Neural cell (in vitro differentiated cells): Measurements from ENCODE around the gene CPNE9. TPM values are rescaled to one million over a fixed set of nuclear protein-coding genes. Genes with fewer than 3 reads are reported as not detected.

ENCODE experiments used
- H2AFZ ChIP-seq: fragments of 200-600, 300-800 bp; sonication (generic), shearing (Covaris generic); 2 replicates; pipeline ENCODE4 v1.6.0; 2014; ENCODE audit warnings: low read depth, mild to moderate bottlenecking, antibody characterized with exemption, low read length, moderate library complexity
- H3F3A ChIP-seq: fragments of 200-600 bp; shearing (Covaris generic); 2 replicates; pipeline ENCODE4 v1.6.1; 2016; ENCODE audit warnings: mild to moderate bottlenecking, moderate library complexity, mixed read lengths, antibody characterized with exemption, low read length; ENCODE audit not compliant: insufficient read depth, poor library complexity, severe bottlenecking
- H3K27ac ChIP-seq: fragments of 200-600, 300-800 bp; sonication (generic), shearing (Covaris generic); 2 replicates; pipeline ENCODE4 v1.5.1; 2014; ENCODE audit warnings: mild to moderate bottlenecking, low read length, moderate library complexity
- H3K27me3 ChIP-seq: fragments of 300-800, 200-600 bp; sonication (generic), shearing (Covaris generic); 2 replicates; pipeline ENCODE4 v1.6.0; 2014; ENCODE audit warnings: mild to moderate bottlenecking, low read depth, low read length, moderate library complexity; ENCODE audit not compliant: insufficient read depth
- H3K36me3 ChIP-seq: fragments of 300-800, 200-600 bp; sonication (generic), shearing (Covaris generic); 2 replicates; pipeline ENCODE4 v1.5.1; 2014; ENCODE audit warnings: mild to moderate bottlenecking, antibody characterized with exemption, low read length, moderate library complexity; ENCODE audit not compliant: insufficient read depth
- H3K4me2 ChIP-seq: fragments of 300-800, 200-600 bp; sonication (generic), shearing (Covaris generic); 2 replicates; pipeline ENCODE4 v1.6.0; 2014; ENCODE audit warnings: mild to moderate bottlenecking, low read length
- H3K4me3 ChIP-seq: fragments of 300-800, 200-600 bp; sonication (generic), shearing (Covaris generic); 2 replicates; pipeline ENCODE4 v1.5.1; 2014; ENCODE audit warnings: mild to moderate bottlenecking, low read length, moderate library complexity
- H3K79me2 ChIP-seq: fragments of 200-600 bp; shearing (Covaris generic); replicated peaks from 2 replicates; pipeline ENCODE4 v1.6.0; 2014; ENCODE audit warnings: mild to moderate bottlenecking, low read length, moderate library complexity; ENCODE audit not compliant: insufficient read depth
- H3K9ac ChIP-seq: fragments of 300-800, 200-600 bp; sonication (generic), shearing (Covaris generic); 2 replicates; pipeline ENCODE4 v1.6.1; 2016; ENCODE audit warnings: mild to moderate bottlenecking, low read length, mixed read lengths
- H3K9me2 ChIP-seq: fragments of 200-600 bp; shearing (Covaris generic); 2 replicates; pipeline ENCODE4 v1.6.1; 2016; ENCODE audit warnings: mild to moderate bottlenecking, low read length, mixed read lengths; ENCODE audit not compliant: insufficient read depth
- H3K9me3 ChIP-seq: fragments of 200-600, 300-800 bp; sonication (generic), shearing (Covaris generic); 2 replicates; pipeline ENCODE4 v1.6.1; 2016; ENCODE audit warnings: mild to moderate bottlenecking, mixed run types, low read length, moderate library complexity, mixed read lengths
- H4K20me1 ChIP-seq: fragments of 200-600 bp; shearing (Covaris generic); 2 replicates; pipeline ENCODE4 v1.6.1; 2016; ENCODE audit warnings: mild to moderate bottlenecking, mixed run types; ENCODE audit not compliant: insufficient read depth
- CTCF ChIP-seq: fragments of 450-650 bp; IDR thresholded peaks from 2 replicates; pipeline ENCODE4 v1.5.1; 2014; ENCODE audit warnings: antibody characterized with exemption, mild to moderate bottlenecking, moderate library complexity; ENCODE audit not compliant: poor library complexity, severe bottlenecking
- EP300 ChIP-seq: fragments of 450-650 bp; conservative IDR thresholded peaks from 2 replicates; pipeline ENCODE4 v1.6.1; 2014; ENCODE audit warnings: antibody characterized with exemption, mild to moderate bottlenecking, moderate library complexity; ENCODE audit not compliant: poor library complexity, severe bottlenecking
- EZH2 ChIP-seq: fragments of 200-600, 300-800 bp; shearing (Covaris generic), sonication (generic); IDR thresholded peaks from 2 replicates; pipeline ENCODE4 v1.6.1; 2014; ENCODE audit warnings: antibody characterized with exemption, low read length, borderline replicate concordance, mild to moderate bottlenecking; ENCODE audit not compliant: insufficient read depth, poor library complexity, severe bottlenecking
- MXI1 ChIP-seq: fragments of 450-650 bp; conservative IDR thresholded peaks from 2 replicates; pipeline ENCODE4 v1.6.1; 2014; ENCODE audit warnings: antibody characterized with exemption, mild to moderate bottlenecking; ENCODE audit not compliant: poor library complexity, severe bottlenecking
- POLR2AphosphoS5 ChIP-seq: IDR thresholded peaks from 2 replicates; pipeline ENCODE4 v1.6.1; 2012
- RAD21 ChIP-seq: fragments of 450-650 bp; conservative IDR thresholded peaks from 2 replicates; pipeline ENCODE4 v1.6.1; 2014; ENCODE audit warnings: antibody characterized with exemption, mild to moderate bottlenecking, moderate library complexity
- SMC3 ChIP-seq: fragments of 450-650 bp; conservative IDR thresholded peaks from 2 replicates; pipeline ENCODE4 v1.6.1; 2014; ENCODE audit warnings: antibody characterized with exemption, mild to moderate bottlenecking, moderate library complexity; ENCODE audit not compliant: poor library complexity
- TAF1 ChIP-seq: IDR thresholded peaks from 2 replicates; pipeline ENCODE4 v1.6.1; 2012; ENCODE audit warnings: low read depth
- polyA plus RNA-seq: library from polyadenylated mRNA; depleted of rRNA; stranded (reverse); fragments of >200 nt; gene quantifications from 2 replicates; pipeline ENCODE4 v1.2.3, GENCODE V29; 2014
- TF ChIP-seq, protein P1 (sequence below): IDR thresholded peaks from 2 replicates; pipeline ENCODE4 v1.6.1; 2012; ENCODE audit warnings: borderline replicate concordance

The CPNE9 gene
- polyA plus RNA-seq, 1 donor from 2014 or later = 0.32 TPM

GRCh38 chr3:9767418-9767817 lies 63.8 kb downstream of the CPNE9 start:
- H2AFZ ChIP-seq = no peak overlapping the region
- no peak overlapping the region for H3K9ac ChIP-seq
- no peak overlapping the region for H3K4me2 ChIP-seq
- no peaks in the 10 kb centered on the region for H3K79me2 ChIP-seq
- no peak for TF ChIP-seq CTCF
- no peak for TF ChIP-seq POLR2AphosphoS5
- TF ChIP-seq MXI1 = no peak
- no peak for TF ChIP-seq SMC3
- no peak for TF ChIP-seq EP300
- no peak for TF ChIP-seq EZH2
- no peaks in the 10 kb centered on the region for H4K20me1 ChIP-seq
- H3K9me2 ChIP-seq = no peaks in the 10 kb centered on the region
- no peaks in the 10 kb centered on the region for H3K9me3 ChIP-seq
- H3K36me3 ChIP-seq = no peaks in the 10 kb centered on the region
- H3F3A ChIP-seq = no peaks in the 10 kb centered on the region
- no peak overlapping the region for H3K4me3 ChIP-seq
- no peaks in the 10 kb centered on the region for H3K27me3 ChIP-seq
- H3K27ac ChIP-seq = no peak overlapping the region

DNA sequence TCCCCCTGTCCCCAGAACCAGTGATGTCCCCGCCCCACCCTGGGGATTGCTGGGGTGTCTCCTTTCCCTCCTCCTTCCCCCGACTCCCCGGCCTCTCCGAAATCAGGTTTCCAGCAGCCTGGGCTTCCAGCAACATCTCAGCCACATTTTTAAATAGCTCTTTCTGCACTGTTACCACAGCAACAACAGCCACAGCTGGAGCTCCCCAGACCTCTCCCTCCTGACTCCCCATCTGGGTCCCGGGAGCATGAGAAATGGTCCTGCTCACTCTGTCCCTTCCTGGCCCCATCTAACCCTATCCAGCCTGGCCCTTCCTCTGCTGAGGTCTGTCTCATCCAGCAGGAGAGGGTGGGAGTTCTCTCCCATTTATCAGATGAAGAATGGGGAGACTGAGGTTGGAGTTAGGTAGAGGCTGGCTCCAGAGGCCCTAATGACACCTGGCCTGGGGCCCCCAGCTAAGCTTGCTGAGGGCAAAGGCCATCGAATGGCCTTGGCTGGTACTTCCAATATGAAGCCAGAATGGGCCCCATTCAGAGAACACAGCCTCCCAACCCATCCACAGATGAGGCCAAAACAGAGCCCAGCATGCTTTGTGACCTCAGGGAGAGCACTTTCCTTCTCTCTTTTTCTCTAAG lies 64.6 kb downstream of the CPNE9 start:
- TF ChIP-seq CTCF (no peak), EZH2 (no peak), RAD21 (no peak), TAF1 (no peak), MXI1 (no peak), POLR2AphosphoS5 (no peak), SMC3 (no peak), EP300 (no peak)
- TF ChIP-seq, protein P1, sequence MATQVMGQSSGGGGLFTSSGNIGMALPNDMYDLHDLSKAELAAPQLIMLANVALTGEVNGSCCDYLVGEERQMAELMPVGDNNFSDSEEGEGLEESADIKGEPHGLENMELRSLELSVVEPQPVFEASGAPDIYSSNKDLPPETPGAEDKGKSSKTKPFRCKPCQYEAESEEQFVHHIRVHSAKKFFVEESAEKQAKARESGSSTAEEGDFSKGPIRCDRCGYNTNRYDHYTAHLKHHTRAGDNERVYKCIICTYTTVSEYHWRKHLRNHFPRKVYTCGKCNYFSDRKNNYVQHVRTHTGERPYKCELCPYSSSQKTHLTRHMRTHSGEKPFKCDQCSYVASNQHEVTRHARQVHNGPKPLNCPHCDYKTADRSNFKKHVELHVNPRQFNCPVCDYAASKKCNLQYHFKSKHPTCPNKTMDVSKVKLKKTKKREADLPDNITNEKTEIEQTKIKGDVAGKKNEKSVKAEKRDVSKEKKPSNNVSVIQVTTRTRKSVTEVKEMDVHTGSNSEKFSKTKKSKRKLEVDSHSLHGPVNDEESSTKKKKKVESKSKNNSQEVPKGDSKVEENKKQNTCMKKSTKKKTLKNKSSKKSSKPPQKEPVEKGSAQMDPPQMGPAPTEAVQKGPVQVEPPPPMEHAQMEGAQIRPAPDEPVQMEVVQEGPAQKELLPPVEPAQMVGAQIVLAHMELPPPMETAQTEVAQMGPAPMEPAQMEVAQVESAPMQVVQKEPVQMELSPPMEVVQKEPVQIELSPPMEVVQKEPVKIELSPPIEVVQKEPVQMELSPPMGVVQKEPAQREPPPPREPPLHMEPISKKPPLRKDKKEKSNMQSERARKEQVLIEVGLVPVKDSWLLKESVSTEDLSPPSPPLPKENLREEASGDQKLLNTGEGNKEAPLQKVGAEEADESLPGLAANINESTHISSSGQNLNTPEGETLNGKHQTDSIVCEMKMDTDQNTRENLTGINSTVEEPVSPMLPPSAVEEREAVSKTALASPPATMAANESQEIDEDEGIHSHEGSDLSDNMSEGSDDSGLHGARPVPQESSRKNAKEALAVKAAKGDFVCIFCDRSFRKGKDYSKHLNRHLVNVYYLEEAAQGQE = no peak
- no peak overlapping the region for H3K4me2 ChIP-seq
- no peak overlapping the region for H2AFZ ChIP-seq
- no peak overlapping the region for H3K27ac ChIP-seq
- no peaks in the 10 kb centered on the region for H3K9me2 ChIP-seq
- H3K27me3 ChIP-seq = no peaks in the 10 kb centered on the region
- H3K79me2 ChIP-seq = no peaks in the 10 kb centered on the region
- no peak overlapping the region for H3K9ac ChIP-seq
- no peaks in the 10 kb centered on the region for H3F3A ChIP-seq
- no peaks in the 10 kb centered on the region for H3K36me3 ChIP-seq
- no peaks in the 10 kb centered on the region for H3K9me3 ChIP-seq
- no peak overlapping the region for H3K4me3 ChIP-seq
- H4K20me1 ChIP-seq = no peaks in the 10 kb centered on the region
